ENCODE results near the gene SYNE2. TPM values are rescaled to one million over a fixed set of nuclear protein-coding genes. Genes with fewer than 3 reads are reported as not detected.

Gene SYNE2
- total RNA-seq, 1 experiment from 2014 or later: 94.2 TPM

DNA sequence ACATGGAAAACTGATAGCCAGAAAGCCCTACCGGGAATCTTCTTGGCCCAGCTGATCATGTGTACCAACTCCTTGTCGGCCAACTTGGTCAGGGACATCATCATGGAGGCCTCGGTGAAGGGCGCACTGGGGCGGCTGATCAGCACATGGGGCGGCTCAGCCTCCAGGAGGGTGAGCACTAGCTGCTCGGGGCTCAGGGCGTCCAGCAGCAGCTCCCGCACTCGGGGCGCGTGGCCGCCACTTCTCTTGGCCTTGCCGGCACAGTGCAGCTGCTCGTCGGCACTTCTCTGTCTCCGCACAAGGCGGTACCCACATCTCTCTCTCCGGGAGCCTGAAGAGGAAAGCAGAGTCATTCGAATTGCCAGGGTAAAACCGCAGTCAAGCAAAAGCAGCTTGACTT lies 407.6 kb downstream of the SYNE2 start:
- H4K20me1 ChIP-seq (ENCODE audit: insufficient read depth): no peaks in the 10 kb centered on the region
- no peaks in the 10 kb centered on the region for H3K79me2 ChIP-seq (ENCODE audit: low read depth)
- no peaks in the 10 kb centered on the region for H3K9me3 ChIP-seq (ENCODE audit: insufficient read depth, low read depth)
- no peak for DNase-seq
- H2AFZ ChIP-seq: no peak overlapping the region
- no peaks in the 10 kb centered on the region for H3K27me3 ChIP-seq (ENCODE audit: insufficient read depth, low read depth)
- H3K36me3 ChIP-seq (ENCODE audit: low read depth): no peaks in the 10 kb centered on the region
- no peaks in the 10 kb centered on the region for H3K9me2 ChIP-seq (ENCODE audit: insufficient read depth)
- no TSS peak for BruUV-seq (replicated peaks)
- no peak overlapping the region for H3K4me3 ChIP-seq
- H3K4me1 ChIP-seq (replicated peaks; ENCODE audit: insufficient read depth): no peaks in the 10 kb centered on the region
- no peaks in the 10 kb centered on the region for H3F3A ChIP-seq (ENCODE audit: insufficient read depth, low read depth)
- intact Hi-C loops (cut with micrococcal nuclease; ENCODE audit: unreplicated experiment): no loop called here
- H3K27ac ChIP-seq: no peak overlapping the region
- no peak for TF ChIP-seq EZH2 (IDR thresholded peaks at IDR 0.05; ENCODE audit: low read depth)
- TF ChIP-seq, protein P1, sequence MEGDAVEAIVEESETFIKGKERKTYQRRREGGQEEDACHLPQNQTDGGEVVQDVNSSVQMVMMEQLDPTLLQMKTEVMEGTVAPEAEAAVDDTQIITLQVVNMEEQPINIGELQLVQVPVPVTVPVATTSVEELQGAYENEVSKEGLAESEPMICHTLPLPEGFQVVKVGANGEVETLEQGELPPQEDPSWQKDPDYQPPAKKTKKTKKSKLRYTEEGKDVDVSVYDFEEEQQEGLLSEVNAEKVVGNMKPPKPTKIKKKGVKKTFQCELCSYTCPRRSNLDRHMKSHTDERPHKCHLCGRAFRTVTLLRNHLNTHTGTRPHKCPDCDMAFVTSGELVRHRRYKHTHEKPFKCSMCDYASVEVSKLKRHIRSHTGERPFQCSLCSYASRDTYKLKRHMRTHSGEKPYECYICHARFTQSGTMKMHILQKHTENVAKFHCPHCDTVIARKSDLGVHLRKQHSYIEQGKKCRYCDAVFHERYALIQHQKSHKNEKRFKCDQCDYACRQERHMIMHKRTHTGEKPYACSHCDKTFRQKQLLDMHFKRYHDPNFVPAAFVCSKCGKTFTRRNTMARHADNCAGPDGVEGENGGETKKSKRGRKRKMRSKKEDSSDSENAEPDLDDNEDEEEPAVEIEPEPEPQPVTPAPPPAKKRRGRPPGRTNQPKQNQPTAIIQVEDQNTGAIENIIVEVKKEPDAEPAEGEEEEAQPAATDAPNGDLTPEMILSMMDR (conservative IDR thresholded peaks at IDR 0.05): no peak
- ChIA-PET CTCF (interaction anchor here (0.6 kb wide), 1 partner anchor 43 kb away, joined by 4 read pairs; no protein-coding TSS in a partner anchor), POLR2A (ENCODE audit: unreplicated experiment) (no interaction called here)
- H3K4me2 ChIP-seq: no peak overlapping the region

DNA sequence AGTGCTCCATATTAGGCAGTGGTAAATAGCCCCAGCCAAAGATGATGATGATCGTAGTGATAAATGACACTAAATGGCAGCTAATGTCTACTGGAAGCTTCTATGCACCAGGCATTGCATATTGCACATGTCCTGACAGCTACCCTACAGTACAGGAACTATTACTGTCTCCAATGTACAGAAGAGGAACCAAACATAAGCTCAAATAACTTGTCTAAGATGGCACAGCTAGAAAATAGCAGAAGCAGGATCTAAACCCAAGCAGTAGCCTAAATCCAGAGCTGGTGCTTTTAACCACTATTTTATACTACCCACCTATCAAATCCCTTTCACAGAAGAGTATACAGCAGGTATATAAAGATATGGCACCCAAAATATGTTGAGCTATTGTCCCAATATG lies 412.4 kb downstream of the SYNE2 start:
- no peak for DNase-seq
- no peak overlapping the region for H3K4me3 ChIP-seq
- no peak for TF ChIP-seq EZH2 (IDR thresholded peaks at IDR 0.05; ENCODE audit: low read depth)
- TF ChIP-seq, protein P1 (conservative IDR thresholded peaks at IDR 0.05): no peak
- no peaks in the 10 kb centered on the region for H4K20me1 ChIP-seq (ENCODE audit: insufficient read depth)
- CTCF ChIA-PET: interaction anchor here (0.5 kb wide), 1 partner anchor 496 kb away, joined by 9 read pairs; no protein-coding TSS in a partner anchor
- no peaks in the 10 kb centered on the region for H3K36me3 ChIP-seq (ENCODE audit: low read depth)
- no peak overlapping the region for H2AFZ ChIP-seq
- H3K9me2 ChIP-seq (ENCODE audit: insufficient read depth): no peaks in the 10 kb centered on the region
- H3F3A ChIP-seq (ENCODE audit: insufficient read depth, low read depth): no peaks in the 10 kb centered on the region
- H3K27me3 ChIP-seq (ENCODE audit: insufficient read depth, low read depth): no peaks in the 10 kb centered on the region
- BruUV-seq (replicated peaks): no TSS peak
- H3K79me2 ChIP-seq (ENCODE audit: low read depth): no peaks in the 10 kb centered on the region
- intact Hi-C loops (cut with micrococcal nuclease; ENCODE audit: unreplicated experiment): no loop called here
- no peaks in the 10 kb centered on the region for H3K4me1 ChIP-seq (replicated peaks; ENCODE audit: insufficient read depth)
- POLR2A ChIA-PET (ENCODE audit: unreplicated experiment): no interaction called here
- no peak overlapping the region for H3K4me2 ChIP-seq
- H3K27ac ChIP-seq: no peak overlapping the region
- H3K9me3 ChIP-seq (ENCODE audit: insufficient read depth, low read depth): no peaks in the 10 kb centered on the region

DNA sequence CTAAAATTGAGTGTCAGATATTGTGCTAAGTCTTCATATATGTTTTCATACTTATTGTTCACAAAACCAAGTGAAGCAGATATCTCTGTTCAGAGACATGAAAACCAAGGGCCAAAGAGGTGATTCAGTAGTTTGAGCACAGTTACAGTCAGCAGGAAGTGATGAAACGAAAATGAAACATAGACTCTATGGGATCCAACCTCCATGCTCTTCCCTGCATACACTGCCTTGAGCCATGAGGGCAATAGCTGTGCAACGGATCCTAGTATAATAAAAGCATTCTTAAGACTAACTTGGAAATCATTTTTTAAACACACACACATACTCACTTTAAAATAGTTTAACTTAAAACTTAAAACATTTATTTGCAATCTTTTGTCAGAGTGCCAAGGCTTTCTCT lies 413.4 kb downstream of the SYNE2 start:
- intact Hi-C loops (cut with micrococcal nuclease; ENCODE audit: unreplicated experiment): no loop called here
- no peaks in the 10 kb centered on the region for H3K9me3 ChIP-seq (ENCODE audit: insufficient read depth, low read depth)
- H3K9me2 ChIP-seq (ENCODE audit: insufficient read depth): no peaks in the 10 kb centered on the region
- no peaks in the 10 kb centered on the region for H3F3A ChIP-seq (ENCODE audit: insufficient read depth, low read depth)
- ChIA-PET CTCF (interaction anchor here (0.6 kb wide), 1 partner anchor 48 kb away, joined by 4 read pairs; no protein-coding TSS in a partner anchor), POLR2A (ENCODE audit: unreplicated experiment) (no interaction called here)
- H3K4me2 ChIP-seq: no peak overlapping the region
- H3K27me3 ChIP-seq (ENCODE audit: insufficient read depth, low read depth): no peaks in the 10 kb centered on the region
- no peaks in the 10 kb centered on the region for H3K79me2 ChIP-seq (ENCODE audit: low read depth)
- no peaks in the 10 kb centered on the region for H3K4me1 ChIP-seq (replicated peaks; ENCODE audit: insufficient read depth)
- H4K20me1 ChIP-seq (ENCODE audit: insufficient read depth): no peaks in the 10 kb centered on the region
- no peak for DNase-seq
- no peak overlapping the region for H3K27ac ChIP-seq
- no peak for TF ChIP-seq EZH2 (IDR thresholded peaks at IDR 0.05; ENCODE audit: low read depth)
- TF ChIP-seq, protein P1 (conservative IDR thresholded peaks at IDR 0.05): no peak
- H2AFZ ChIP-seq: no peak overlapping the region
- H3K36me3 ChIP-seq (ENCODE audit: low read depth): no peaks in the 10 kb centered on the region
- H3K4me3 ChIP-seq: no peak overlapping the region
- BruUV-seq (replicated peaks): no TSS peak

All from PC-9 (cell line).